A549 (cell line): ENCODE results near the gene POC1B. TPM values are rescaled to one million over a fixed set of nuclear protein-coding genes. Genes with fewer than 3 reads are reported as not detected.

ENCODE experiments used
- ATAC-seq, 2 experiments: fragments of 200-7000 bp in 1 of 2; fragments of >200 bp in 1 of 2; cut with Nextera tagmentation in 1 of 2; cut with Tn5 transposase in 1 of 2; 3 replicates each; pipeline versions ENCODE4 v1.8.0 to v1.9.1; 2018 to 2020; ENCODE audit warnings: mild to moderate bottlenecking in 1 of 2, moderate library complexity in 1 of 2
- CTCF ChIA-PET: fragments of 300-600 bp; sonication (Branson Sonifier 250); formaldehyde crosslinking; extraction: SDS; loops from one replicate; lab custom pipeline; 2021; ENCODE audit warnings: antibody characterized with exemption, inconsistent platforms; lab: Yijun Ruan, JAX
- POLR2A ChIA-PET: fragments of 350-600 bp; formaldehyde crosslinking; extraction: SDS; loops from one replicate; lab custom pipeline; 2021; ENCODE audit warnings: antibody characterized with exemption, inconsistent platforms; lab: Yijun Ruan, JAX
- DNase-seq, 2 experiments: peaks; one replicate each; pipeline versions ENCODE4 v3.0.0 to v3.0.0-alpha.2; 2011 to 2016; ENCODE audit warnings: low read depth in 1 of 2, low spot score in 1 of 2
- FAIRE-seq: peaks from 2 replicates; lab custom pipeline; 2011; peaks lifted over from hg19 to GRCh38; lab: Jason Lieb, UNC
- H3K27ac ChIP-seq, 2 experiments: fragments of >200 bp; sonication (Bioruptor Twin); formaldehyde crosslinking; 3 replicates each; pipeline ENCODE4 v1.5.1; 2016 to 2017
- H3K4me1 ChIP-seq: fragments of >200 bp; sonication (Bioruptor Twin); formaldehyde crosslinking; 3 replicates; pipeline ENCODE4 v1.6.1; 2016
- H3K4me2 ChIP-seq: fragments of >200 bp; sonication (Bioruptor Twin); formaldehyde crosslinking; 3 replicates; pipeline ENCODE4 v1.6.1; 2016
- H3K4me3 ChIP-seq: fragments of >200 bp; sonication (Bioruptor Twin); formaldehyde crosslinking; 3 replicates; pipeline ENCODE4 v1.5.1; 2016
- H3K9me3 ChIP-seq: fragments of >200 bp; sonication (Bioruptor Twin); formaldehyde crosslinking; 3 replicates; pipeline ENCODE4 v1.6.1; 2016
- BHLHE40 ChIP-seq: IDR thresholded peaks from 2 replicates; pipeline ENCODE4 v1.6.1; 2012; ENCODE audit warnings: low read depth, low read length, inconsistent platforms
- CBX8 ChIP-seq: fragments of 200-600 bp; sonication (generic); IDR thresholded peaks from 2 replicates; pipeline ENCODE4 v1.6.1; 2016
- CHD2 ChIP-seq: fragments of 150-350 bp; IDR thresholded peaks from 2 replicates; pipeline ENCODE4 v1.6.1; 2014; ENCODE audit warnings: low read length; ENCODE audit not compliant: partially characterized antibody
- E2F6 ChIP-seq: IDR thresholded peaks from 2 replicates; pipeline ENCODE4 v1.6.1; 2012; ENCODE audit warnings: low read depth, borderline replicate concordance
- EP300 ChIP-seq, 2 experiments: fragments of >200 bp; sonication (Bioruptor Twin); formaldehyde crosslinking; IDR thresholded peaks; 2 replicates in 1 of 2; 3 replicates in 1 of 2; pipeline ENCODE4 v1.6.1; 2016 to 2017
- ESRRA ChIP-seq: fragments of 150-350 bp; IDR thresholded peaks from 2 replicates; pipeline ENCODE4 v1.6.1; 2014; ENCODE audit warnings: mild to moderate bottlenecking, low read length, borderline replicate concordance
- FOSB ChIP-seq: fragments of 250-450 bp; sonication (Bioruptor Pico); IDR thresholded peaks from 2 replicates; pipeline ENCODE4 v1.5.0; 2020; ENCODE audit warnings: mild to moderate bottlenecking, moderate library complexity
- FOXS1 ChIP-seq: fragments of 250-450 bp; sonication (Bioruptor Pico); IDR thresholded peaks from 2 replicates; pipeline ENCODE4 v1.5.0; 2020; ENCODE audit warnings: mild to moderate bottlenecking, moderate library complexity
- HDAC2 ChIP-seq: fragments of 200-600 bp; sonication (generic); IDR thresholded peaks from 2 replicates; pipeline ENCODE4 v1.6.1; 2016
- HOXB5 ChIP-seq: fragments of 250-450 bp; sonication (Bioruptor Pico); IDR thresholded peaks from 2 replicates; pipeline ENCODE4 v1.5.0; 2020; ENCODE audit warnings: mild to moderate bottlenecking, moderate library complexity
- JUN ChIP-seq, 2 experiments: fragments of >200 bp; sonication (Bioruptor Twin); formaldehyde crosslinking; IDR thresholded peaks; 2 replicates in 1 of 2; 3 replicates in 1 of 2; pipeline ENCODE4 v1.6.1; 2016 to 2017
- KDM5A ChIP-seq: fragments of 200-600 bp; sonication (generic); IDR thresholded peaks from 2 replicates; pipeline ENCODE4 v1.6.1; 2016; ENCODE audit warnings: antibody characterized with exemption, mild to moderate bottlenecking
- MAZ ChIP-seq: fragments of 150-350 bp; IDR thresholded peaks from 2 replicates; pipeline ENCODE4 v1.6.1; 2014; ENCODE audit warnings: antibody characterized with exemption, low read depth, low read length, borderline replicate concordance
- NFE2L2 ChIP-seq: fragments of 150-350 bp; conservative IDR thresholded peaks from 2 replicates; pipeline ENCODE4 v1.6.1; 2014; ENCODE audit warnings: low read length
- NPAS2 ChIP-seq: fragments of 250-450 bp; sonication (Bioruptor Pico); IDR thresholded peaks from 2 replicates; pipeline ENCODE4 v1.8.0; 2022; ENCODE audit warnings: mild to moderate bottlenecking, moderate library complexity, borderline replicate concordance
- PBX3 ChIP-seq: IDR thresholded peaks from 2 replicates; pipeline ENCODE4 v1.6.1; 2012
- PHF8 ChIP-seq: fragments of 200-600 bp; sonication (generic); IDR thresholded peaks from 2 replicates; pipeline ENCODE4 v1.6.1; 2016; ENCODE audit warnings: low read depth, mild to moderate bottlenecking, antibody characterized with exemption, moderate library complexity, borderline replicate concordance
- RAD21 ChIP-seq, 2 experiments: fragments of >200 bp in 1 of 2; sonication (Bioruptor Twin) in 1 of 2; formaldehyde crosslinking in 1 of 2; IDR thresholded peaks in 1 of 2; conservative IDR thresholded peaks in 1 of 2; 2 replicates in 1 of 2; 3 replicates in 1 of 2; pipeline ENCODE4 v1.6.1; 2012 to 2018; ENCODE audit warnings: inconsistent platforms in 1 of 2
- RARB ChIP-seq: fragments of 250-450 bp; sonication (Bioruptor Pico); IDR thresholded peaks from 2 replicates; pipeline ENCODE4 v1.8.0; 2021; ENCODE audit warnings: mild to moderate bottlenecking, moderate library complexity
- RNF2 ChIP-seq: fragments of 200-600 bp; sonication (generic); IDR thresholded peaks from 2 replicates; pipeline ENCODE4 v1.6.1; 2016; ENCODE audit warnings: low read depth, mild to moderate bottlenecking, antibody characterized with exemption, moderate library complexity, borderline replicate concordance
- SREBF2 ChIP-seq: fragments of 450-650 bp; IDR thresholded peaks from 2 replicates; pipeline ENCODE4 v1.6.1; 2014; ENCODE audit warnings: mild to moderate bottlenecking, moderate library complexity
- TP53 ChIP-seq: fragments of 250-450 bp; sonication (Bioruptor Pico); IDR thresholded peaks from 2 replicates; pipeline ENCODE4 v1.5.0; 2021; ENCODE audit warnings: mild to moderate bottlenecking, moderate library complexity
- USF2 ChIP-seq: fragments of 450-650 bp; IDR thresholded peaks from 2 replicates; pipeline ENCODE4 v1.6.1; 2014; ENCODE audit warnings: antibody characterized with exemption
- ZC3H11A ChIP-seq: fragments of 450-650 bp; IDR thresholded peaks from 2 replicates; pipeline ENCODE4 v1.6.1; 2014; ENCODE audit warnings: antibody characterized with exemption, mild to moderate bottlenecking
- ZNF302 ChIP-seq: fragments of 250-450 bp; sonication (Bioruptor Pico); IDR thresholded peaks from 2 replicates; pipeline ENCODE4 v1.9.0; 2021; ENCODE audit warnings: inconsistent platforms, mild to moderate bottlenecking, moderate library complexity
- ZSCAN20 ChIP-seq: fragments of 250-450 bp; sonication (Bioruptor Pico); IDR thresholded peaks from 2 replicates; pipeline ENCODE4 v1.8.0; 2022; ENCODE audit warnings: mild to moderate bottlenecking, moderate library complexity
- WGBS: methylation state at CpG from one replicate; pipeline ENCODE4 v1.1.6; 2017; ENCODE audit errors: missing lambda C conversion rate; 5-methylcytosine and 5-hydroxymethylcytosine counted together
- polyA plus RNA-seq, 4 experiments: library from polyadenylated mRNA; depleted of rRNA in 3 of 4; stranded (reverse); fragments of >200 nt; fragmentation: RNase III in 1 of 4; extraction: RNeasy Plus Mini Kit Qiagen cat#74134 plus additional on column Dnase treatment in 1 of 4; gene quantifications; 2 replicates in 3 of 4; 3 replicates in 1 of 4; pipeline ENCODE4 v1.2.3, GENCODE V29; 2011 to 2017

Gene POC1B
- polyA plus RNA-seq, 2 of the 4 experiments (the other 2 are of a cell fraction): 10.8 to 38.6 TPM

DNA sequence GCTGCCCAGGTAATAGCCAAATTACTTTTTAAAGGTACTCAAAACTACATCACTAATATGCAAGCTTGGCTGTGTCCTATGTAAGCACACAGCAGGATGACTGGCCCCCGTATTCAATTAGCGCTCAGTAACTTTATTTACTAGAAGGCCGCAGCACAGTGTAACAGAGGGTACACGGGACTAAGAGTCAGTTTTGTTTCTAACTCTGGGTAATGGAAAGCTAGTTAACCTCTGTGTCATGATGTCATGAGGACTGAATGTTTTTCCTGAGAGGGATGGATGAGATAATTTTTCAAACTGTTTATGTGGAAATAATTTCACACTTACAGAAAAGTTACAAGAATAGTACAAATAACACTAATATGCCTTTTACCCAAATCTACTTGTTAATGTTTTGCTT lies 28.4 kb downstream of the POC1B start:
- TF ChIP-seq PHF8 (no peak), RARB (CRISPR knock-in tag) (no peak), HOXB5 (CRISPR knock-in tag) (no peak), EP300 (IDR thresholded peaks at IDR 0.05) (no peak), USF2 (no peak), ZC3H11A (no peak), JUN (IDR thresholded peaks at IDR 0.05) (no peak), FOXS1 (CRISPR knock-in tag) (no peak), FOSB (CRISPR knock-in tag) (no peak), RNF2 (no peak), ZSCAN20 (CRISPR knock-in tag) (no peak), TP53 (CRISPR knock-in tag) (no peak)
- FAIRE-seq: no peak
- no peak for DNase-seq
- ChIA-PET CTCF (interaction anchor here (0.6 kb wide), 1 partner anchor 38 kb away, joined by 3 read pairs; no protein-coding TSS in a partner anchor), POLR2A (no interaction called here)
- Histone ChIP-seq H3K9me3 (no peaks in the 10 kb centered on the region), H3K4me1 (peaks cover 20% of the 10 kb centered on the region), H3K4me3 (no peak overlapping the region), H3K4me2 (no peak overlapping the region), H3K27ac (no peak overlapping the region; a peak in 1 of 6 replicates)
- whole genome bisulfite sequencing: 91% methylated on average over 4 of the region's 4 CpGs
- ATAC-seq: no peak

DNA sequence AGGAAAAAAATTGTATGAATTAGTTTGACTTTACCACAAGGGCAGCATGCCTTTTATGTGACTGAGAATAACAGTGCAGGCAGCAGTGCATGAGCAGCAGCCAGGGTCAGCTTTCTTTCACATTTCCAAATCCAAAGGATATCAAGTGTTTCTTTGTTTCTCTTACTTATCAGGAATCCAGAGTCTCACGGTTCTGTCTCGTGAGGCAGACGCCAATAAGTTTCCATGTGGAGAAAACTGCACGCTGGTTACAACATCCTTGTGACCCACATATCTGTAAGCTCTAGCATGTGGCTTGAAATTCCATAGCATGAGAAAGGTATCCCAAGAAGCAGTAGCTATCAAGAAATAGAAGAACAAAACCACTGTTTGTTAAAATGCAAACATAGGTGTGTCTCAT lies 28.8 kb downstream of the POC1B start:
- H3K9me3 ChIP-seq: no peaks in the 10 kb centered on the region
- ATAC-seq: no peak
- FAIRE-seq: no peak
- 91% methylated on average over 4 of the region's 4 CpGs for WGBS
- TF ChIP-seq HDAC2: no peak
- no peak for TF ChIP-seq MAZ
- no peak for TF ChIP-seq BHLHE40
- no peak for TF ChIP-seq ESRRA
- no peak for TF ChIP-seq PBX3
- no peak for TF ChIP-seq CBX8
- TF ChIP-seq E2F6: no peak
- no peak for TF ChIP-seq KDM5A
- TF ChIP-seq SREBF2: no peak
- no peak for TF ChIP-seq FOXS1 (CRISPR knock-in tag)
- no peak for TF ChIP-seq CHD2
- TF ChIP-seq NFE2L2: no peak
- no peak for TF ChIP-seq HOXB5 (CRISPR knock-in tag)
- TF ChIP-seq ZNF302: no peak
- no peak for TF ChIP-seq NPAS2 (CRISPR knock-in tag)
- no peak for TF ChIP-seq RAD21 (conservative IDR thresholded peaks at IDR 0.05 in 1 of 2, IDR thresholded peaks at IDR 0.05 in 1 of 2)
- H3K4me1 ChIP-seq: peaks cover 18% of the 10 kb centered on the region
- ChIA-PET POLR2A (no interaction called here), CTCF (interaction anchor here (1.2 kb wide), 2 partner anchors 15 to 446 kb away, joined by 3 read pairs; no protein-coding TSS in a partner anchor)
- no peak for DNase-seq
- H3K4me3 ChIP-seq: no peak overlapping the region
- no peak overlapping the region for H3K4me2 ChIP-seq
- H3K27ac ChIP-seq: no peak overlapping the region; a peak in 1 of 6 replicates
